T-helper 2 cell (primary cell): ENCODE measurements around the gene TMEM139.

ENCODE experiments used
- DNase-seq, 5 experiments: peaks; one replicate each; pipeline versions ENCODE4 v3.0.0 to v3.0.0-alpha.2; 2012 to 2022

TMEM139 gene

GRCh38 chr7:143329471-143330170 is 44.9 kb downstream of the TMEM139 start:
- DNase-seq: no peak

GRCh38 chr7:143331179-143331801 is 46.5 kb downstream of the TMEM139 start:
- no peak for DNase-seq

- DNase-seq: no peak
Observed at GRCh38 chr7:143334244-143334643, 49.5 kb downstream of the TMEM139 start.

GRCh38 chr7:143337216-143337615 is 52.5 kb downstream of the TMEM139 start:
- no peak for DNase-seq
